HUES6 (cell line): ENCODE measurements around the gene ASB15.
"Not testable (repeated sequence)": the region's sequence is repeated elsewhere in the genome, so short reads cannot be mapped to it uniquely, and the experiment has no call there.

Experiments used
- H3K27ac ChIP-seq: 2 replicates; pipeline ENCODE4 v1.7.0; 2013; ENCODE audit warnings: low read depth, mild to moderate bottlenecking, low read length, inconsistent platforms
- H3K27me3 ChIP-seq: 2 replicates; pipeline ENCODE4 v1.6.1; 2013; ENCODE audit warnings: low read length; ENCODE audit not compliant: control insufficient read depth, insufficient read depth
- H3K36me3 ChIP-seq: 2 replicates; pipeline ENCODE4 v1.6.1; 2013; ENCODE audit warnings: low read length; ENCODE audit not compliant: control insufficient read depth, insufficient read depth
- H3K4me1 ChIP-seq: 2 replicates; pipeline ENCODE4 v1.6.1; 2013; ENCODE audit warnings: low read length; ENCODE audit not compliant: control insufficient read depth, insufficient read depth
- H3K4me3 ChIP-seq: 2 replicates; pipeline ENCODE4 v1.5.1; 2013; ENCODE audit warnings: low read depth, low read length
- H3K9ac ChIP-seq: one replicate; pipeline ENCODE4 v1.6.1; 2013; ENCODE audit warnings: mild to moderate bottlenecking, low read length
- H3K9me3 ChIP-seq: 2 replicates; pipeline ENCODE4 v1.6.1; 2013; ENCODE audit warnings: low read depth, low read length; ENCODE audit not compliant: control insufficient read depth, insufficient read depth

Gene ASB15

GRCh38 chr7:123621707-123622106 lies 20.1 kb downstream of the ASB15 start:
- H3K4me1 ChIP-seq: no peaks in the 10 kb centered on the region
- no peak overlapping the region for H3K4me3 ChIP-seq

DNA sequence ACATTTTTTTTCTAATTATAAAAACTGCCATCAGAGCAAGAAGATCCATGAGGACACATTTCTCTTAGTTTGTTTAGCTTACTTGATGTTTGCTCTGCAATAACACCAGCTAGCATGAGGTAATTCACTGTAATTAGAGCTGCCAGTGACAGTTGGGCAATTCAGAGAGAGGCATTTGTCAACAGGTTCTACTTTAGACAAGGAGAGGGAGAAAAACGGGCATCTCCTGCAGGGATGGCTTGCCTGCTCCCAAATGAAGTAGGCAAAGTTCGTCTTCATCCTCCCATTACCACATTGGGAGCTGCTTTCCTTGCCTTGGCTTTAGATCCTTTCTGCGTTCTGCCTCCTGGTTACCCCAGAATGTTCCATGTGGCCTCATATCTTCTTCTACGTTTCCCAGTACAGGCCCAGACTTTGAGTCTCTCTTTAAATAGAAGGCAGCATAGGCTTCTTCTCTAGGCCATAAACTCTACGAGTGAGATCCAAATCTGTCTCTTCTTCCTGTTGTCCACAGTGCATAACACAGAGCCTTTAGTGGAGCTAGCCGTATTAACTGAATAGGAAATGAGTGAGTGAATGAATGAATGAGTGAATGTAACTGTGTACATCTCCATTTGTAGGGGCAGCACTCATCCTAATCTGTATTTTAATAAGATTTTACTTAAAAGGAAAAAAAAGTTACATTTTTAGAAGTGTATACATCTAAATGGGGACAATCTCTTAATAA lies 21.2 kb downstream of the ASB15 start:
- H3K9me3 ChIP-seq: no peaks in the 10 kb centered on the region
- no peaks in the 10 kb centered on the region for H3K4me1 ChIP-seq
- no peaks in the 10 kb centered on the region for H3K27me3 ChIP-seq
- H3K9ac ChIP-seq: no peak overlapping the region
- no peak overlapping the region for H3K27ac ChIP-seq
- H3K36me3 ChIP-seq: no peaks in the 10 kb centered on the region
- no peak overlapping the region for H3K4me3 ChIP-seq

More at GRCh38 chr7:123621707-123622106, 20.1 kb downstream of the ASB15 start:
- Histone ChIP-seq H3K27ac (no peak overlapping the region), H3K27me3 (no peaks in the 10 kb centered on the region), H3K36me3 (no peaks in the 10 kb centered on the region), H3K9ac (no peak overlapping the region), H3K9me3 (no peaks in the 10 kb centered on the region)

GRCh38 chr7:123624527-123625183 lies 23.0 kb downstream of the ASB15 start:
- Histone ChIP-seq H3K4me3 (no peak overlapping the region), H3K9ac (no peak overlapping the region), H3K4me1 (peaks cover 9% of the 10 kb centered on the region; the same call in 1 of the 2 replicates), H3K27me3 (no peaks in the 10 kb centered on the region), H3K27ac (no peak overlapping the region), H3K9me3 (no peaks in the 10 kb centered on the region), H3K36me3 (no peaks in the 10 kb centered on the region)

DNA sequence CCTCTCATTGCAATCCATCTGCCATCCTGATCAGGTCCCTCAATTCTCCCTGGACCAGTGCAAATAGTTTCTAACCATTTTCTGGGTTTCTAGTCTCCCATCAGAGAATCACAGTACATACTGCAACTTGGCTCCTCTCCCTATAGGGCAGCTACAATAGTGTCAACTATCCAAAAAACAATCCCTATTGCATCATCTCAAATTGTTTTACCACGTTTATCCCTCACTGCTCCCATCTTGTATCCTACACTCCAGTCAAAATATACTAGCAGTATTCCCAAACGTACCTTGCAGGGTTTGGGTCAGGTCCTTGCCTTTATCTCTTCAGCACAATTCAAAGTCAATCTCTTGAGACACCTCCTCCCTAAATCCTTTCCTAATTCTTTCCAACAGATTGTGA lies 23.6 kb downstream of the ASB15 start:
- Histone ChIP-seq H3K27ac (no peak overlapping the region), H3K9me3 (no peaks in the 10 kb centered on the region), H3K36me3 (no peaks in the 10 kb centered on the region), H3K9ac (no peak overlapping the region), H3K4me3 (no peak overlapping the region), H3K4me1 (peaks cover 9% of the 10 kb centered on the region; the same call in 1 of the 2 replicates), H3K27me3 (no peaks in the 10 kb centered on the region)

DNA sequence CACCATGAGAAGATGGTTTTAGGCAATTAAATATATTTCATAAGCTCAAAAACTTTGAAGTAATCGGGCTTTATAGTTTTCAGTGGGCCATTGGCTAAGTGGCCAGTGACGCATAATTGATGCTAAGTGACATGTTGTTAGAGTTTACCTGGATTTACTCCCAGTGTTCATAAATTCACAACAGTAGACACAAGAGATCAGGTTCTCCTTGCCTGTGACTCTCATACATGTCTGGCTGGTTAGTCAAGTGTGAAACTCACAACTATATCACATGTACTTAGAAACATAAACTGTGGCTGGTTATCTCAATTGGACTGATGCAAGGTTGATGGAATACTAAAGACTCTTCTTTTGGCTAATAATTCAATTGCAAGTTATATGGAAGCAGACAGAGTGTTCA lies 26.2 kb downstream of the ASB15 start:
- H3K4me3 ChIP-seq: no peak overlapping the region
- H3K27me3 ChIP-seq: no peaks in the 10 kb centered on the region
- H3K36me3 ChIP-seq: no peaks in the 10 kb centered on the region
- peaks cover 9% of the 10 kb centered on the region; the same call in 1 of the 2 replicates for H3K4me1 ChIP-seq
- H3K9me3 ChIP-seq: no peaks in the 10 kb centered on the region
- no peak overlapping the region for H3K27ac ChIP-seq
- no peak overlapping the region for H3K9ac ChIP-seq

DNA sequence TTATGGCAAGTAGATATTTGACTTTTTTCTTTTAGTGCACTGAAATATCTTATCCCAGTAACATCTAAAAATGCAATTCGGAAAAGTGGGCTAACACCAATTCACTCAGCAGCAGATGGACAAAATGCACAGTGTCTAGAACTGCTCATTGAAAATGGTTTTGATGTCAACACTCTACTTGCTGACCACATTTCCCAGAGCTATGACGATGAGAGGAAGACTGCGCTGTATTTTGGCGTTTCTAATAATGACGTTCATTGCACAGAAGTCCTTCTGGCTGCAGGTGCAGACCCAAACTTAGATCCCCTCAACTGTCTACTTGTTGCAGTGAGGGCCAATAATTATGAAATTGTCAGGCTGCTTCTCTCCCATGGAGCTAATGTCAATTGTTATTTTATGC lies 27.2 kb downstream of the ASB15 start:
- Histone ChIP-seq H3K27me3 (no peaks in the 10 kb centered on the region), H3K9me3 (no peaks in the 10 kb centered on the region), H3K4me1 (peaks cover 9% of the 10 kb centered on the region; the same call in 1 of the 2 replicates), H3K36me3 (no peaks in the 10 kb centered on the region), H3K27ac (no peak overlapping the region), H3K9ac (no peak overlapping the region), H3K4me3 (no peak overlapping the region)

DNA sequence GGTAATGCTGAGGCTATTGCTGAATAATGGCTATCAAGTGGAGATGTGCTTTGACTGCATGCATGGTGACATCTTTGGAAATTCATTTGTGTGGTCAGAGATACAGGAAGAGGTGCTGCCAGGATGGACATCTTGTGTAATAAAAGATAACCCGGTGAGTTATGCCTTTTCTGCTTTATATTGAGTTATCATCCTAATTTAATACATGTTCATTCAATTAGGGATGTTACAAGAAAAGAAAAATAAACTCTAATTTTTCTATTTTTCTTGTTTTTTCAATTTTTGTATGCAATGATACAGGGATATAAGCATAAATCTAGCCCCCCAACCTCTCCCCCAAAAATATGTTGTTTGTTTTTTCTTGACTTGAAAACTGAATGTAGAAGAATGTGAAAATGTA lies 27.7 kb downstream of the ASB15 start:
- Histone ChIP-seq H3K27me3 (no peaks in the 10 kb centered on the region), H3K4me3 (no peak overlapping the region), H3K27ac (no peak overlapping the region), H3K9me3 (no peaks in the 10 kb centered on the region), H3K4me1 (peaks cover 9% of the 10 kb centered on the region; the same call in 1 of the 2 replicates), H3K36me3 (no peaks in the 10 kb centered on the region), H3K9ac (no peak overlapping the region)

GRCh38 chr7:123632808-123633207 lies 31.2 kb downstream of the ASB15 start:
- no peak overlapping the region for H3K4me3 ChIP-seq
- no peak overlapping the region for H3K9ac ChIP-seq
- no peaks in the 10 kb centered on the region for H3K36me3 ChIP-seq
- no peak overlapping the region for H3K27ac ChIP-seq
- H3K9me3 ChIP-seq: no peaks in the 10 kb centered on the region
- peaks cover 13% of the 10 kb centered on the region for H3K4me1 ChIP-seq
- no peaks in the 10 kb centered on the region for H3K27me3 ChIP-seq

GRCh38 chr7:123633553-123633952 lies 31.9 kb downstream of the ASB15 start:
- no peaks in the 10 kb centered on the region for H3K27me3 ChIP-seq
- H3K4me3 ChIP-seq: no peak overlapping the region
- H3K27ac ChIP-seq: no peak overlapping the region
- H3K9ac ChIP-seq: no peak overlapping the region
- no peaks in the 10 kb centered on the region for H3K9me3 ChIP-seq
- peaks cover 13% of the 10 kb centered on the region for H3K4me1 ChIP-seq
- no peaks in the 10 kb centered on the region for H3K36me3 ChIP-seq

GRCh38 chr7:123634011-123634573 lies 32.5 kb downstream of the ASB15 start:
- H3K4me1 ChIP-seq, H3K4me3 ChIP-seq, H3K9me3 ChIP-seq, H3K9ac ChIP-seq, H3K27me3 ChIP-seq, H3K36me3 ChIP-seq, H3K27ac ChIP-seq: not testable (repeated sequence)
